HG03469 (cell line): ENCODE measurements around the gene SORCS3.

Experiments used
- ATAC-seq: cut with Tn5 transposase; IDR thresholded peaks from one replicate; pipeline ENCODE4 v1.9.1; 2021; ENCODE audit warnings: mild to moderate bottlenecking, moderate library complexity, moderate number of reproducible peaks; ENCODE audit not compliant: unreplicated experiment

Gene SORCS3

DNA sequence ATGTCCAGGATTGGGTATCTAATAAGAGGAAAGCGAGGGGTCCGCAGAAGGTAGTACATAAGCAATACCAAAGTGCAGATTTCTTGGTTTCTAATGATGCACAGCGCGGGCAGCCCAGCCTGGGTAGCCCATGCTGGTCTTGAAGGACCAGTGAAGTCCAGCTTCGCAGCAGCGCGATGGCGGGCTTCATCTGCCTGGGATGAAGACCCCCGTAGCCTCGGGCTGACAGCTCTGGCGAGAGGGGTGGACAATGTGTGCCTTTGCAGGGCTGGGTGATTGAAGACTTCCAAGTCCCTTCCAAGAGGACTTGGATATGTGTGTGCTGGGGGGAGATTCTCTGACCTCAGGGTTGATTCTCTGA, 2.2 kb downstream of the SORCS3 start:
- ATAC-seq = no peak

DNA sequence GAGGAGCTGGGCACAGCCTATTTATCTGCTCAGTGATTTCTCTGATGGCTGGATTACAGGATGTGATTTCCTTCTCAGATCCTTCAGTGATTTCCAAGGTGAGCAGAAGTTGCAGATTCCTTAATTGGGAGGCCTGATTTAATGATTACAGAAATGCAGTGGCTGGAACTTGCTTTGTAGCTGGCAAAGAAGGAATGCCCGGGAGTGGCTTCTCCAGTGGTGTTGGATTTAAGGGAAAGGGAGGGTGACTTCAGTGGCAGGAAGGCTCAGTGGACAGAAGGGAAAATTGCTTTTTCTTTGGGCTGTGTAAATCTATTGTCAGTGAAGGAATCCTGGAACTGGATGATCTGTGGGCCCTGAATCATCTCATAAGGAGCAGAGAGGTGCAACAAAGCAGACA, 5.1 kb downstream of the SORCS3 start:
- ATAC-seq = no peak

DNA sequence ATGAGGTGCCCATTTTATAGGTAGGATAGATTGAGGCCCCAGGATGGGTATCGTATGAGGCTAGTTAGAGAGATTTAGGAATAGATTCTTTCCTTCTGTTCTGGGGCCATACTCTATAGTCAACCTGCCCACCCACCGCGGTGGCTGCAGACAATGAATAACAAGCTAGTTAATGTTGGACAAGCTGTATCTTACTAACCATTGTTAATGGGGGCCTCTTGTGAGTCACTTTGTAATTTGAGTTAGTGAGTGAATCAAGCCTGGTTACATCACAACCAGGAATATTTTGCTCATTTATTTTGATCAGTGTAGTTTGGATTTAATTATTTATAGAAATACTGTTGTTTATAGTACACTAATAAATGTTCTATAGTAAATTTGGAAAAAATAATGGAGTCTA, 7.3 kb downstream of the SORCS3 start:
- no peak for ATAC-seq

DNA sequence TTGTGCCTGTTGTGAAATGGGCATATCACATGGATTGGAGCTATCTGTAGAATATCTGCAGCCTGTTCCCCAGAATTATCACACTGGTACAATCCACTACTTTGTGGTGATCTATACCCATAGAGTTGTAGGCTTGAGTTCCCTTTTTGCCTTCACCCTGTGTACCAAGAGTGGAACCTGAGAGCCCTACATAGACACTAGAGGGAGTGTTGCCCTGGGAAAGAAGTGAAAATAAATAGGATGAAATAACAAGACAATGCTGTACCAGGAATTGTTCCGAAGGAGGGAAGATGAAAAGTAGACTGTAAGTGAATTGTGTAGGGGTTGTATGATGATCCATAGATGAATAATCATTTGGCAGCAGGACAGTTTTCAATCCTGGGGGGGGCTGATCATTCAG, 9.0 kb downstream of the SORCS3 start:
- ATAC-seq = no peak

DNA sequence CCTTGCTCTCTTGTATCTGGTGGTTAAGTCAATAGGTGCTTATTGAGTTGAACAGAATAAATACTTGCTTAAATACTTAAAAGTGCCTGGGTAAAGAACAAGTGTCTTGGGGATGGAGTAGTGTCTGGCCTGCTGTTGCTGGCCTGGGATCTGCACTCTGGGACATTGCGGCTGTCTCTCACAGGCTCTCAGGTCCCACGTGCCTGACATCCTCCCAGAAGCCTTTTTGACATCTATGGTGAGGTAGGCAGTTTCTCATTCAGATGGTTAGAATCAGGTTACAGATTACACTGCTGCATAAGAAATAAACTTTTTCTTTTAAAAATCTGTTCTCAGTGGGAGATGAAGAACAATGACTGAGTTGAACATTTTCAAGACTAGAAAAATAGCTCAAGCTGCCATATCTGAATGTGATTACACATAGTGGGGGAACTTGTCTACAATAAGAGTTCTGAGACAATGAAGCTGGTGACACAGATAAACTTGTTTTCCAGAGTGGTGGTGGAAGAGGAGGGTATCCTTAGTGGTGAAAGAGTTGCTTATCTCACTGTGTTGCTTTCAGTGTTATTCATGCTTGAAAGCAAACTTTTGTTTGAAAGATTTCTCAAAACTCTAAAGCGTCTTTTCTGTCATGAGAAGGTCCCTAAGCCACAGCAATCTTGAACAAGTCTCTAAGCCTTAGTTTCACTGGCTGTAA, 9.7 kb downstream of the SORCS3 start:
- ATAC-seq = no peak

DNA sequence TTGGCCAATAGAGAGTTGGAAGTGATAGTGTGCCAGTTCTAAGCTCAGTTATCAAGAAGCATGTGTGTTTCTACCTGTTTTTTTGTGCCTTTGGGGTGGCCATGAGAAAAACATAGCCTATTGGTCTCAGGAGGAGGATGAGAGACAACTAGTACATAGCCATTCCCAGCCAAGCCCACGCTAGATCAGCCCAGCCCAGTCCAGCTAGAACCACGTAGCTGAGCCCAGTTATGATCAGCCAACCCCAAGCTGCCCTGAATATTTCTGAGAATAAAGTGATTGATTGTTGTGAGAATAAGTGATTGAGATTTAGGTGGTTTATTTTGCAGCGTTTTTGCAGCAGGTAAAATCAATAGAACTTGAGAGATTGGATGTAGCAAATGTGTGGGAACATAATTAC, 15.9 kb downstream of the SORCS3 start:
- ATAC-seq = no peak

DNA sequence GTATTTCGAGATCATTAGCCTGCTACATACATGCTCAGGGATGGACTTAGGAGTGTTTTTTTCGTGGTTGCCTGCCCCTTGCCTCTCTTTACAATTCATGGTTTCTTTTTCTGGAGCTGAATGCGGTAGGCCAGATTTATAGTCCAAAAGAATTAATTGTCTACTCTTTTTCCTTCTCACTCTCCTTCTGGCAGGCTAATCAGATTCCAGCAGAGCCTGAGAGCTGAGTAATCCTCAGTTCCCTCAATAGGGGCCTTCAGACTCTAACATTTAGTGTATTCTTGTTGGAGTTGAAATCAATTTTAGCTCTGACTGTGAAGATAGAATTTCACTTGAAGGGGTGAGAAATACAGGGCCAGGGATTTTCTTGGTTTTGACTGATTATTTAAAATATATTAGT, 16.4 kb downstream of the SORCS3 start:
- no peak for ATAC-seq

DNA sequence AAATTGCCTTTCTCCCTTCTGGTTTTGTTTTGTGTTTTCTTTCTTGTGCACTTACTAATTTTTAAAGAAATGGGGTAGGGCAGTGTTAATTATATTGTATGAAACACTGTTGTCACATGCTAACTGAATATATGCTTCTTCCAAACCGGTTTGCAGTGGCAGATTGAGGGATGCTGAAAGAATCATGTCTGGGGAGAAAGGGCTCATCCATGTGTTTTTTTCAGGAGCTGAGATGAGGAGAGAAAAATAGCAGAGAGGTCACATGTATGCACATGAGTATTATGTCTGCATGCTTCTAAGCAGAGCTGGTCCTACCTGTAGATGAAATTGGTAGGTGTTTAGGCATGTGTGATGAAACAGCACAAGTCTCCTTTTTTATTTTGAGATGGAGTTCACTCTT, 17.0 kb downstream of the SORCS3 start:
- no peak for ATAC-seq

DNA sequence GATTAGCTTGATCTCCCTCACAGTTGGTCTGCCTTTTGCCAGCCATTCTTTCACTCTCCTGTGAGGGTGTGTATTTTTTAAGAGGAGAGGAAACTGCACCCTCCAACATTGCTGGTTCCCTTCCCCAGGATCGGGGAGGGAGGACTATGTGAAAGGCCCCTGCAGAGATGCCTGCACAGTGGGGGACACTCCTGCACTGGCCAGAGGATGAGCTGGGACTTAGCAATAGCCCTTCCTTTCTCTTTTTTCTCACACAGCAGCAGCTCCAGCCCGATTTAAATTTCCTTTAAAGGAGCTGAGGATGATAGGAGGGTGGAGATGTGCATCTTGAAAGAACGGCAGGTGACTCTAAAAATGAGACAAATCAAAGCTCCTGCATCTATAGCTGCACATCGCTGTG, 18.7 kb downstream of the SORCS3 start:
- ATAC-seq = no peak

DNA sequence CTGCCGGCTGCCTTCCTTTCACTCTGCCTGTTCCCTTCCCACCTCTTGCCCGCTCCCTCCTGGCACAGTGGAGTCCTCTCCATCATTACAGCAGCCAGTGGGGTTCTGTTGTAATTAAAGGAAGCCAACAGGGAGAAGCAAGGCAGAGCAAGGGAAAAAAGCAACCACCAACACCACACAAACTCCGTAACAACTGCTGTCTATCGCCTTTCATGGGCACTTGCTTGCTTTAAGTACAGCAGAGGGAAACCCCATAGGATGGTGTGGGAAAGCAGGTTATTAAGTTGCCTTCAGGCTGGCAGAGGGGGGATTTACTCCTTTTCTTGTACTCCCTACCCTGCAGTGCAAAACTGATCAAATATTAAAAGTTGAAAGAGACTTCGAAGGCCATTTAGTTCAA, 22.0 kb downstream of the SORCS3 start:
- ATAC-seq = no peak

DNA sequence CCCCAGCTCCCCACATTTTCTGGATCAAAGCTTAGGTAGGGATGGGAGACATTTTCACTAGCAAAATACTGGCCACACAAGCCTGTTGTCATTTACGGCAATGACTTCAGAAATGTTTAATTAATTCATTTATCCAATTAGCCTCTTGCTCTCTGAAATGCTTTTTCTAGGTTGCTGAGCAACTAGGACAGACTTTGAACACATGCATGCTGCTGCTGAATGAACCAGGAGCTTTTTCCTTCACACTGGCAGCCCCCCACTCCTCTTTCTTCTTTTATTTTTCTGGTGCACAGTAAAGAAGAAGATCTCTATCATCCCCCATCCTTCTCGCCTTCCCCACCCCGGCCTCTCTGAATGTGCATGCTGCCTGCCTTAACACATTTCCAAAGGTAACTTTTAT, 22.5 kb downstream of the SORCS3 start:
- no peak for ATAC-seq

DNA sequence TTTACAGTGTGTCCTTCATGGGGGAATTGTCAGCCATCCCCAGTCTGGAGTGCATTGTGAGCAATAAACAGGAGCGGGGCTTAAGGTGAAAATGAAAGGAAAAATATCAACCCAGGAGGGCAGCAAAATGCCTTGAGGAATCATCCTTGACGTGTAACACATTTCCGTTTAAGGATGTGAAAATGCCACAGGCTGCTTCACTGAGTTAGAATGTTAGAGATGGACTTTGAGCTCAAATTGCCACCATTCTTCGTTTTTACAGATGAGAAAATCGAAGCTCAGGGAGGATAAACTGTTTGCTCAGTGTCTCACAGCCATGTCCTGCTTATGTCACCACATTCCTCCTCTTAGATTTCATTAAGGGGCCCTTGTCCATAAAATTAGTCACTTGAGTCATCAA, 23.1 kb downstream of the SORCS3 start:
- no peak for ATAC-seq

DNA sequence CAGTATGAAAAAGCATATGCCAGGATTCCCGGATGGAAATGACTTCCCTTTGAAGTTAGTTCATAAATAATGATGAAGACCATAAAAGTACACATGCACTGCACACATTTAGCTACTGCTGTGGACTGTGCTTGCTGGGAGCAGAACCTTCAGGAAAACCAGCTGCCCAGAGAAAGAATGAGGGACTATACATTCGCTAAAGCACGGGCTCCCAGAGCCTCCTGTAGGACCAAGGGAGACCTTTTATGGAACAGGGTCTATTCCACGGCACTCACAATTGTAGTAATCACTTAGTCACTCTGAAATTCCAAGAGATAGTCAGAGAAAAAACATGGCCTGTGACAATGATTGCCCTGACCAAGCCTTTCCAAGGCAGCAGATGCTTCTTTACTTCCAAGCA, 24.1 kb downstream of the SORCS3 start:
- ATAC-seq = no peak

DNA sequence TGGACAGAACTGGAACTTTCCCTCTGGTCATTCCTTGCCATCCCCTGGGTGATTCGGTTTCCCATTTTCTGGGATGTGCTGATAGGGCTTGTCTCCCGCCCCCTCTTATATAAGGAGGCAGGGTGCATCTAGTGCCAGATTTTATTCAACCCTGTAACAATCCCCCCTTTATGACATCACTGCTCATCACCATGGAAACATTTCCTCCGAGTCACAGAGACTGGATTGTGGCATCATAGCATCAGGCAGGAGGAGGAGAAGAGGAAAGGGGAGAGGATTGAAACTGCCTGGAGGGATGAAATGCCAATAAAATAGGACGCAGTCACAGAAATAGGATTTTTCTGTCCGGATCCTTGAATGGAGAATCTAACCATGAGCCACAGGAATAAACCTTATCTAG, 25.0 kb downstream of the SORCS3 start:
- no peak for ATAC-seq

DNA sequence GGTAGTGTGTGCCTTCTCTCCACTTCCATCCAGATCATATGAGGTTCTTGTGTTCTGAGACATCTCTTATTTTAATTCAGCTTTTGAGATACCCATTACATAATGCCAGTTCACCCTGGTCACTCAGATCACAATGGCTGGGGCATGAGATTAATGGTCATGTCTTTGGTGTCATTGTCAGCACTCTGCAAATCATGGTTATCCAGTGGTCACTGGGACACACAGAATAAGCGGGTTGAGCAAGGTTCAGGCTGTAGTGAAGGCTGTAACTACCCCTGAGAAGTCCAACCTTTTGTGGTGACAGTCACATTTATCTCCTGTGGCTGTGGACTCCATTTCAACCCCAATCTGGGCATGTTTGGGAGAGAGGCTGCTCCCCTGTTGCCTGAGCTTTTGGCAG, 35.8 kb downstream of the SORCS3 start:
- no peak for ATAC-seq

DNA sequence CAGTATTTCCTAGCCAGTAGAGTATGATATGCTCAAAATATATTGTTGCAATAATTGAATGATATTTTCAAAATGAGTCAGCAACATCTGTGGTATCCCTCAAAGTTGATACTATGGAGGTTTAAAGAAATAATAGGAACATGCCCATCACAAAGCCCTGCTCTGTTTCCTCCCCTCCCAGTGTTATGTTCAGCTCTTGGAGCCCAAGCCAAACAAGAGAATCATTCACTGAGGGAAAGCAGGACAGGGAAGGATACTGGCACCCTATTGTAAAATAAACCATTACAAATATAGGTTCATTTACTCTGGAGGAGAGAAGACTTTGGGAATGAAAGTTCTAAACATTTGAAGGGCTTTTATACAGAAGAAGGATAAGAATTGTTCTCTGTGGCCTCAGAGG, 37.6 kb downstream of the SORCS3 start:
- ATAC-seq = no peak

DNA sequence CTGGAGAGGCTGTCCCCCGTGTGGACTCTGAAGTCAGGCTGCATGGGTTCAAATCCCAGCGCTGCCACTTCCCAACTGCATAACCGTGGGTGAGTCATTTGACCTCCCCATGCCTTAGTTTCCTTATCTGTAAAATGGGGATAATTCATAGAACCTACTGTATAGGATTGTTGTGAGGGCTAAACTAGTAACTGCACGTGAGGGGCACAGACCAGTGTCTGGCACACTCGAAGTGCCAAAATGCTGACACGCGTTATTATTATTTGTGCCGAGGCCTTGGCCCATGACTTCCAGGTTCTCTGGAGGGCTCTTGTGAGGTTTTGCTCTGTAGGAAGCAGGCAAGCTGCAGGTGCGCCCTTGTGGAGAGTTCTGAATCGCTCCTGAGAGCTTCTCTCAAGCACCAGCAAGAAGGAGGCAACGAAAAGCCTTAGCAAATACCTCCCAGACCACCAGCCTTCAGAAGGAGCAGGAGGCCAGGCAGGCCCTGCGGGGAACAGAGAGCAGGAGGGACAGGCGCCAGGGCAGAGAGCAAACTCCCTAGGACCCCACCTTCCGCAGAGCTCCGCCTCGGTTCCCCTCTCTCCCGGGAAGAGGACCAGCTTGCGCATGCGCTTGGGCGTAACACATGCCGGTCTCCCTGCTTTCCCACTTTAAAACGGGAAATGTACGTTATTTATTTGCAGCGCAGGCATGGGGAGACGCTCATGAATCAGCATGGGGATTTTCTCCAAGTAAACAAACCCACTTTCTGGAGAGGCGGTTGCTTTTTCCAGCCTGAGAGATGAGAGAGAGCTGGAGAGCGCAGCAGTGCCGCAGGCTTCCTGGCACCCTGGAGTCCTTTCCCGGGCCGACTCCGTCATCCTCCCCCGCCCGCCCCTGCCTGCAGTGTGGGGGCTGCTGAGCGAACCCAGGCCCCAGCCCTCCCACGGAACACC, 39.6 kb downstream of the SORCS3 start:
- ATAC-seq = no peak

DNA sequence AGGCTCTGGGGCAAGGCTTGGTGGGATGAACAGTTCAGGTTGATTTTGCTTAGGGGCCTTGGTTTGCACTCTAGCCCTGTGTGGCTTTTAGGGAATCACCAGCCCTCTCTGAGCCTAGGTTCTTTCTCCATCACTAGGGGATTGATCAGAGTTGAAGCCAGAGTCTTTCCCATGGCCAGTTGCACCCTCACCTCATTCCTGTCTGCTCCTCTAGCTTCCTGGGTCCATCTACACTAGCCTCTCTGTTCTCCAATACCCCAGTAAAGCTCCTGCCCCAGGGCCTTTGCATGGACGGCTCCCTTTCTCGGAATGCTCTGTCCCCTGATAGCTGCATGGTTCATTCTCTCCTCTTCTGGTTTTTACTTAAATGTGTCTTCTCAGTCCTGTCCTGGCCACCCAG, 40.4 kb downstream of the SORCS3 start:
- no peak for ATAC-seq

DNA sequence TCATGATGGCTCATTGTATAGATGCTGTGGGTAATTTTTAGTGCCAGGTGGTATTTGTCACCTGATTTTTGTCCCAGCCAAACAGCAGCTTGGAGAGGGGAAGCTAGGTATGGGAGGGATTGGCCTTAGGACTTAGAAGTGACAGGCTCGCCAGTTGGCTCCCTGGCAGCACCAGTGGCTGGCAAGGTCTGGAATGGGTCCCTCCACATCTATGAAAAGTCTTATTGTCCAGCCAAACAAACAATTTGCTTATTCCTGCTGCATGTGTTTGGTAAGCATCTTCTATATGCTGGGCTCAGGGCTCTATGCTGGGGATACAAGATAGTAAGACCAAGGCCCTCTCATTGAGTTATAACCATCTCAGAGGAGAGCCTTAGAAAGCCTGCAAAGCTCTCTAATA, 42.5 kb downstream of the SORCS3 start:
- no peak for ATAC-seq

DNA sequence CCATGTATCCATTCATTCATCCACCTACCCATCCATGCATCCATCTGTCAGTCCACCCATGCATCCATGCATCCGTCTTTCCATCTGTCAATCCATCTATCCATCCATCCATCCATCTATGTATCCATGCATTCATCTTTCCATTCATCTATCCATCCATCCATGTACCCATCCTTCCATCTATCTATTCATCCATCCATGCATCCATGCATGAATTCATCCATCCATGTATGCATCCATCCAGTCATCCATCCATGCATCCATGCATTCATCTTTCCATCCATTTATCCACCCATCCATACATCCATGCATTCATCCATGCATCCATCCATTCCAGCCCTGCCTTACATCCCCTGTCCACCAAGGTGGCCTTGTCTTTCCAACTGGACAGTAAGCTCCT, 45.7 kb downstream of the SORCS3 start:
- ATAC-seq = no peak

DNA sequence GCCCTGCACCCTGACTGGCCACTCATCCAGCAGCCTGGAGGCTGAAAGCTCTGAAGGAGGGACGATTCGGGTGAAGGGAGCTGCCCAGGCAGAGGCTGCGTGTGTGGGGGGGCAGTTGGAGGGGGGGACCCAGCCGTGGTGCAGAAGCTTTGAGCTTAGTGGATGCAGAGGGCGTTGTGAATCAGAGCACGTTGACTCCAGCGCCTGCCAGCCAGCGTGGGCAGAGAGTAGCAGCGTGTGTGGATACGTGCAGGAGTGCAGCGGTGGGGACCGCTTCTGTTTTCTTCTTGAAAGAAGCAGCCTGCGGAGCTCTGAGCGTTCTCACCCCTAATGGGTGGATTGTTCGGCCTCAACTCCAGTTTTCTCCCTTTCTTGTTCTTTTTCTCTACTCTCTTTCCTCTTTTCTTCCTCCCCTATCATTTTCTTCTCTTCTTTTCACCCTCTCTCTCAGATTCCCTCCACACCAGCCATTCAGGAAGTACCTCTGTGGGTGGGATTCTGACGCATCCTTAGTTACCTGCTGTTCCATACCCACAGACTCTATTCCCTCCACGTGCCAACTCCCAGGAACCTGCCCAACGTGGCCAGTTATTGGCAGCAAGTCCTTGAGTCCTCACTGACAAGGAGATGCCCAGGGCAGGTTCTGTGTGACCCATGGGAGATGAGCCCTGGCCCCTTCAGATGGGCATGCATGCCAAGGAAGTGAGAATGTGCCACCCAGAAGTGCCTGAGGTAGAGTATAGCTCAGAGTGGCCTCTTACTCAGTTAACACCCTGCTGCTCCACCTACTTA, 47.4 kb downstream of the SORCS3 start:
- ATAC-seq = no peak

DNA sequence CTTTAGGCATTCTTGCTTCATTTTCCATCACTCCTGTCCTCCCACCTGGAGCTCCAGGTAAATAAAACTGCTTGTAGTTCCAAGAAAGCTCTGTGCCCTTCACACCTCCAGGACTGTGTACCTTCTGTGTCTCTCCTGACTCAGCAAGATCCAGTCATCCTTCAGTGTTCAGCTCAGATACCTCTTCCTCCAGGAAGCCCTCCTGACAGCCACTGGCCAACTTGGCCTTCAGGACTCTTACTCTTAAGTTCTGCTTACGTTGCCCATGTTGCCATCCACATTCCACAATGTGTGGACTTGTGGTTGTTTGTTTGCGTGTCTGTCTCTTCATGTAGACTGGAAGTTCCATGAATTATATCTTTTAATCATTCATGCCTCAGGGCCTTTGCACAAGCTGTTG, 48.0 kb downstream of the SORCS3 start:
- no peak for ATAC-seq
